Fibroblast of the conjunctiva (primary cell): ENCODE data around the gene ZPLD1.

Experiments used
- DNase-seq: peaks from one replicate; pipeline ENCODE4 v3.0.0-alpha.2; 2010; ENCODE audit warnings: low read depth

ZPLD1 gene

GRCh38 chr3:102434715-102435114 is at the start of gene ZPLD1:
ZPLD1 (plus strand) TSS chr3:102435015; CDS start chr3:102438488, 3,473 bp downstream.
- no peak for DNase-seq

- no peak for DNase-seq
These were observed 44.5 kb upstream of the ZPLD1 start for GRCh38 chr3:102390171-102390864.

GRCh38 chr3:102390916-102391315 is 43.9 kb upstream of the ZPLD1 start:
- no peak for DNase-seq

GRCh38 chr3:102391491-102391890 is 43.3 kb upstream of the ZPLD1 start:
- DNase-seq = no peak

GRCh38 chr3:102394517-102394916 is 40.3 kb upstream of the ZPLD1 start:
- no peak for DNase-seq

GRCh38 chr3:102398176-102398575 is 36.6 kb upstream of the ZPLD1 start:
- no peak for DNase-seq

GRCh38 chr3:102398666-102399065 is 36.1 kb upstream of the ZPLD1 start:
- DNase-seq = no peak

GRCh38 chr3:102400142-102400541 is 34.7 kb upstream of the ZPLD1 start:
- DNase-seq = no peak

- DNase-seq = no peak
These were observed 34.0 kb upstream of the ZPLD1 start for GRCh38 chr3:102400766-102401165.

GRCh38 chr3:102410616-102411015 is 24.2 kb upstream of the ZPLD1 start:
- DNase-seq = no peak

- no peak for DNase-seq
These were observed 19.3 kb upstream of the ZPLD1 start for GRCh38 chr3:102415553-102415952.

- no peak for DNase-seq
These were observed 15.0 kb upstream of the ZPLD1 start for GRCh38 chr3:102419786-102420185.

GRCh38 chr3:102441832-102442231 is 7.0 kb downstream of the ZPLD1 start:
- DNase-seq = no peak

GRCh38 chr3:102443021-102443420 is 8.2 kb downstream of the ZPLD1 start:
- no peak for DNase-seq

- DNase-seq = peak; percentile 33
These were observed 9.3 kb downstream of the ZPLD1 start for GRCh38 chr3:102444101-102444500.

GRCh38 chr3:102447272-102447671 is 12.5 kb downstream of the ZPLD1 start:
- DNase-seq = peak; percentile 8

- no peak for DNase-seq
These were observed 14.5 kb downstream of the ZPLD1 start for GRCh38 chr3:102449341-102449740.

- DNase-seq = no peak
These were observed 15.1 kb downstream of the ZPLD1 start for GRCh38 chr3:102449930-102450329.

- no peak for DNase-seq
These were observed 16.2 kb downstream of the ZPLD1 start for GRCh38 chr3:102450976-102451375.

- no peak for DNase-seq
These were observed 16.7 kb downstream of the ZPLD1 start for GRCh38 chr3:102451543-102451942.

GRCh38 chr3:102454181-102454580 is 19.4 kb downstream of the ZPLD1 start:
- no peak for DNase-seq

- DNase-seq = no peak
These were observed 22.8 kb downstream of the ZPLD1 start for GRCh38 chr3:102457644-102458043.

- DNase-seq = no peak
These were observed 25.8 kb downstream of the ZPLD1 start for GRCh38 chr3:102460579-102460978.

- no peak for DNase-seq
These were observed 29.4 kb downstream of the ZPLD1 start for GRCh38 chr3:102464261-102464660.
